CD4-positive, alpha-beta T cell treated with Interleukin-6 at 100 ng/mL for 8 hours (primary cell): Measurements from ENCODE around the gene NADK2.

ENCODE experiments used
- DNase-seq: peaks from one replicate; pipeline ENCODE4 v3.0.0-alpha.2; 2020; ENCODE audit warnings: mixed read lengths, low spot score

NADK2 gene

GRCh38 chr5:36246036-36246800 lies 4.5 kb upstream of the NADK2 start:
- no peak for DNase-seq

- DNase-seq, result no peak
Observed at GRCh38 chr5:36244076-36244475, 2.4 kb upstream of the NADK2 start.

- no peak for DNase-seq
Observed at GRCh38 chr5:36243653-36244052, 1.9 kb upstream of the NADK2 start.

- DNase-seq, result no peak
Observed at GRCh38 chr5:36242534-36243485, 1.1 kb upstream of the NADK2 start.

- peak; percentile 13 for DNase-seq
Observed at GRCh38 chr5:36240779-36241630, 720 bp downstream of the NADK2 start.

- no peak for DNase-seq
Observed at GRCh38 chr5:36239370-36240293, 2.1 kb downstream of the NADK2 start.

GRCh38 chr5:36238502-36239295 lies 3.0 kb downstream of the NADK2 start:
- no peak for DNase-seq

- DNase-seq, result no peak
Observed at GRCh38 chr5:36237751-36238150, 4.0 kb downstream of the NADK2 start.

- DNase-seq, result no peak
Observed at GRCh38 chr5:36236801-36237200, 4.9 kb downstream of the NADK2 start.

- DNase-seq, result no peak
Observed at GRCh38 chr5:36232533-36232932, 9.2 kb downstream of the NADK2 start.

- no peak for DNase-seq
Observed at GRCh38 chr5:36230151-36230790, 11.5 kb downstream of the NADK2 start.

- DNase-seq, result no peak
Observed at GRCh38 chr5:36228505-36228904, 13.2 kb downstream of the NADK2 start.

- no peak for DNase-seq
Observed at GRCh38 chr5:36227046-36227445, 14.7 kb downstream of the NADK2 start.

- no peak for DNase-seq
Observed at GRCh38 chr5:36222620-36223019, 19.1 kb downstream of the NADK2 start.

- no peak for DNase-seq
Observed at GRCh38 chr5:36217988-36218387, 23.7 kb downstream of the NADK2 start.

- no peak for DNase-seq
Observed at GRCh38 chr5:36217567-36217966, 24.2 kb downstream of the NADK2 start.

- DNase-seq, result no peak
Observed at GRCh38 chr5:36215910-36216309, 25.8 kb downstream of the NADK2 start.

GRCh38 chr5:36214436-36214835 lies 27.3 kb downstream of the NADK2 start:
- no peak for DNase-seq

- DNase-seq, result no peak
Observed at GRCh38 chr5:36209664-36210063, 32.1 kb downstream of the NADK2 start.

- no peak for DNase-seq
Observed at GRCh38 chr5:36208786-36209185, 32.9 kb downstream of the NADK2 start.
